Ovary (tissue), 9 donors: ENCODE measurements around the gene TTC23. TPM values are rescaled to one million over a fixed set of nuclear protein-coding genes. Genes with fewer than 3 reads are reported as not detected.
"Not testable (repeated sequence)": the region's sequence is repeated elsewhere in the genome, so short reads cannot be mapped to it uniquely, and the experiment has no call there.

Source experiments
- DNase-seq, 5 donors: peaks; one replicate each; pipeline ENCODE4 v3.0.0-alpha.2; 2019 to 2020
- H3K27ac ChIP-seq, 2 donors: fragments of 200-600 bp; one replicate each; pipeline versions ENCODE4 v1.5.1 to v1.8.0; 2019 to 2022
- H3K27me3 ChIP-seq: fragments of 200-600 bp; one replicate; pipeline ENCODE4 v1.8.0; 2022
- H3K36me3 ChIP-seq: fragments of 200-600 bp; sonication (generic); one replicate; pipeline ENCODE4 v1.5.1; 2019
- H3K4me1 ChIP-seq: one replicate; pipeline ENCODE4 v1.8.1; 2013; ENCODE audit warnings: mild to moderate bottlenecking, moderate library complexity; ENCODE audit not compliant: insufficient read depth
- H3K4me3 ChIP-seq: fragments of 200-600 bp; sonication (generic); one replicate; pipeline ENCODE4 v1.5.1; 2017
- H3K9me3 ChIP-seq, 2 donors: fragments of 200-600 bp in 1 of 2; sonication (generic) in 1 of 2; one replicate each; pipeline versions ENCODE4 v1.5.1 to v1.8.1; 2013 to 2019; ENCODE audit warnings: mild to moderate bottlenecking in 1 of 2, moderate library complexity in 1 of 2
- EP300 ChIP-seq: sonication (generic); formaldehyde crosslinking; IDR thresholded peaks from one replicate; pipeline ENCODE4 v1.6.1; 2017; ENCODE audit warnings: antibody characterized with exemption
- POLR2A ChIP-seq: fragments of 450-650 bp; IDR thresholded peaks from one replicate; pipeline ENCODE4 v1.6.1; 2017; ENCODE audit warnings: antibody characterized with exemption, mild to moderate bottlenecking, moderate library complexity
- WGBS, 3 donors: extraction: QIAGEN DNeasy Blood & Tissue Kit in 1 of 3; methylation state at CpG; one replicate each; pipeline versions ENCODE4 v1.1.5 to v1.1.7; 2013 to 2017; 5-methylcytosine and 5-hydroxymethylcytosine counted together
- intact Hi-C, 4 donors: fragments of 100-400 bp; cut with DNase I; formaldehyde crosslinking; loops; one replicate each; pipeline versions ENCODE4 v1.11.0 to v1.15.1; 2022 to 2023
- polyA plus RNA-seq, 2 donors: library from polyadenylated mRNA; stranded (reverse); fragments of 200-250 nt in 1 of 2; fragments of 350-450 nt in 1 of 2; fragmentation: Illumina TruSeq in 1 of 2; extraction: RNeasy Lipid Tissue Mini Kit (QIAGEN cat#74804) in 1 of 2; gene quantifications; one replicate each; pipeline ENCODE4 v1.2.3, GENCODE V29; 2013 to 2014
- total RNA-seq, 7 donors: library from RNA; depleted of rRNA in 2 of 7; stranded (reverse); fragments of >200 nt in 2 of 7; fragmentation: NEBNext Ultra II Directional in 3 of 7; extraction: Animal tissue kit (Norgen Biotek cat#: 25700) in 3 of 7; gene quantifications; one replicate each; pipeline versions ENCODE4 v1.1.0 to v1.2.4, GENCODE V29; 2016 to 2023
- TF ChIP-seq, protein P1 (sequence below), 3 donors: fragments of 450-650 bp in 2 of 3; fragments of 200-600 bp in 1 of 3; IDR thresholded peaks; one replicate each; pipeline versions ENCODE4 v1.5.1 to v1.8.0; 2016 to 2022; ENCODE audit warnings: antibody characterized with exemption in 3 of 3, mild to moderate bottlenecking in 1 of 3
- donor health status: DM: no; HTN: no; CAD: no; lungs with moderate emphysema.
- donor health status: DM: no; HTN: no; CAD: no.
- donor health status: Bipolar disorder and iron deficiency.
- donor health status: DM: yes; HTN: yes; CAD: no.
- donor health status: DM: no; HTN: no; CAD: no.
- donor health status: DM: yes; HTN: yes; CAD: no.

The TTC23 gene
- total and polyA plus RNA-seq, 9 donors, result 15.9 to 35.8 (median 25.8) TPM

DNA sequence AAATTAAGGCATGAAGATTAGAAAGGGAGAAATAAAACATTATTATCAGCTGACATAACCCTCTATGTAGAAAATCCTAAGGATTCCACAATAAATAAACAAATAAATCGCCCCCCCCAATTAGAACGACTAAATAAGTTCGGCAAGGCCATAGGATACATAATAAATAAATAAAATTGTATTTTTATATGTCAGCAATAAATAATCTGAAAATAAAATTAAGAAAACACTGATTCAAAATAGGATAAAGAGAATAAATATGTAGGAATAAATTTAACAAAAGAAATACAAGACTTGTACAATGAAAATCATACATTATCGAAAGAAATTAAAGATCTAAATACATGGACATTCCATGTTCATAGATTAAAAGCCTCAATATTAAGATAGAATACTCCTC is 5.1 kb downstream of the TTC23 start:
- no peaks in the 10 kb centered on the region for H3K9me3 ChIP-seq
- DNase-seq, result no peak
- 91% methylated on average over 4 of the region's 4 CpGs for WGBS, 3 donors
- TF ChIP-seq POLR2A (no peak), EP300 (no peak)
- TF ChIP-seq, protein P1, sequence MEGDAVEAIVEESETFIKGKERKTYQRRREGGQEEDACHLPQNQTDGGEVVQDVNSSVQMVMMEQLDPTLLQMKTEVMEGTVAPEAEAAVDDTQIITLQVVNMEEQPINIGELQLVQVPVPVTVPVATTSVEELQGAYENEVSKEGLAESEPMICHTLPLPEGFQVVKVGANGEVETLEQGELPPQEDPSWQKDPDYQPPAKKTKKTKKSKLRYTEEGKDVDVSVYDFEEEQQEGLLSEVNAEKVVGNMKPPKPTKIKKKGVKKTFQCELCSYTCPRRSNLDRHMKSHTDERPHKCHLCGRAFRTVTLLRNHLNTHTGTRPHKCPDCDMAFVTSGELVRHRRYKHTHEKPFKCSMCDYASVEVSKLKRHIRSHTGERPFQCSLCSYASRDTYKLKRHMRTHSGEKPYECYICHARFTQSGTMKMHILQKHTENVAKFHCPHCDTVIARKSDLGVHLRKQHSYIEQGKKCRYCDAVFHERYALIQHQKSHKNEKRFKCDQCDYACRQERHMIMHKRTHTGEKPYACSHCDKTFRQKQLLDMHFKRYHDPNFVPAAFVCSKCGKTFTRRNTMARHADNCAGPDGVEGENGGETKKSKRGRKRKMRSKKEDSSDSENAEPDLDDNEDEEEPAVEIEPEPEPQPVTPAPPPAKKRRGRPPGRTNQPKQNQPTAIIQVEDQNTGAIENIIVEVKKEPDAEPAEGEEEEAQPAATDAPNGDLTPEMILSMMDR (IDR thresholded peaks at IDR 0.05), result no peak
- H3K4me3 ChIP-seq, result no peak overlapping the region
- no peaks in the 10 kb centered on the region for H3K27me3 ChIP-seq
- intact Hi-C loops, result no loop called here
- H3K4me1 ChIP-seq, result peaks cover 5% of the 10 kb centered on the region
- H3K36me3 ChIP-seq, result no peaks in the 10 kb centered on the region
- no peak overlapping the region for H3K27ac ChIP-seq

DNA sequence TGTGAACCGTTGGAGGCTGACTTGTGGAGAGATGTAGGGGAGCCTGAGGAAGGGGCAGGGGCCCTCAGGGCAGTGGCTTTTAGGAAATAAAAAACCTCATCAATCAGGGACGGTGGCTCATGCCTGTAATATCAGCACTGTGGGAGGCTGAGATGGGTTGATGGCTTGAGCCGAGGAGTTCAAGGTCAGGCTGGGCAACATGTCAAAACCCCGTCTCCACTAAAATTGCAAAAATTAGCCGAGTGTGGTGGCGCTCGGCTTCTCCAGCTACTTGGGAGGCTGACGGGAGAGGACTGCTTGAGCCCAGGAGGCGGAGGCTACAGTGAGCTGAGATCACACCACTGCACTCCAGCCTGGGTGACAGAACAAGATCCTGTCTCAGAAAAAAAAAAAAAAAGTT is 7.6 kb downstream of the TTC23 start:
- Histone ChIP-seq H3K27ac (no peak overlapping the region), H3K9me3 (no peaks in the 10 kb centered on the region), H3K4me1 (no peaks in the 10 kb centered on the region), H3K4me3 (no peak overlapping the region), H3K36me3 (no peaks in the 10 kb centered on the region), H3K27me3 (no peaks in the 10 kb centered on the region)
- WGBS, 3 donors, result 66 to 77% (median 71%) methylated on average over 9 of the region's 9 CpGs
- DNase-seq, result no peak
- intact Hi-C loops, result no loop called here
- TF ChIP-seq POLR2A (no peak), EP300 (no peak)
- TF ChIP-seq, protein P1 (IDR thresholded peaks at IDR 0.05), result no peak

DNA sequence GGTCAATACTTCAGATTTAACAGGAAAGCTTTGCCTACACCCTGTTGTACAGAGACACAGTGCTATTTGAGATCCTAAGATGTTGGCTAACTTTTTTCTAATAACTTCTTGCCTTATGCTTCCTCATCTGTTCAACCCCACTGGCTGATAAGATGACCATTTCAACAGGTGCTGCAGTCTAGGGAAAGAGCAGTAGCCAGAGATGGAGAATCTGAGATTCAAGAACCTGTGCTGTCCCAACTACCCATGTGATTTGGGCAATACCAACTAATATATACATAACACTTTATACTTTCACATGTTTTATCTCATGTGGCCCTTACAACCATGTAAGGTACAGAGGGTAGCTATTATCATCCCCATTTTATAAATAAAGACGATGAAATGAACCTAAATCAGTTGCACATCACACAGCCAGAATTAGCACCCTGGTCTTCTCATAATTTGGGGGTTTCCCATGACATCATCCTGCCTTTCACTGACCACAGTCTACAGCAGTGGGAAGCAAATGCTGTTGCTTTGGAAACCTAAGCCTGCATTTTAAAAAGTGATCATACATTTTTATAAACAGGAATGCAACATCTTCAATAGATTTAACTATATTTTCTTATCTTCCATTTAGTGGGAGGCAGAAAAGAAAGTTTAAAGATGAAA is 9.7 kb downstream of the TTC23 start:
- H3K27me3 ChIP-seq, result no peaks in the 10 kb centered on the region
- no peak overlapping the region for H3K27ac ChIP-seq
- no peak for DNase-seq
- no peaks in the 10 kb centered on the region for H3K9me3 ChIP-seq
- no peak overlapping the region for H3K4me3 ChIP-seq
- intact Hi-C loops, result no loop called here
- TF ChIP-seq, protein P1 (IDR thresholded peaks at IDR 0.05), result no peak
- 77 to 85% (median 81%) methylated on average over 1 of the region's 1 CpG for WGBS, 3 donors
- no peaks in the 10 kb centered on the region for H3K36me3 ChIP-seq
- H3K4me1 ChIP-seq, result no peaks in the 10 kb centered on the region

DNA sequence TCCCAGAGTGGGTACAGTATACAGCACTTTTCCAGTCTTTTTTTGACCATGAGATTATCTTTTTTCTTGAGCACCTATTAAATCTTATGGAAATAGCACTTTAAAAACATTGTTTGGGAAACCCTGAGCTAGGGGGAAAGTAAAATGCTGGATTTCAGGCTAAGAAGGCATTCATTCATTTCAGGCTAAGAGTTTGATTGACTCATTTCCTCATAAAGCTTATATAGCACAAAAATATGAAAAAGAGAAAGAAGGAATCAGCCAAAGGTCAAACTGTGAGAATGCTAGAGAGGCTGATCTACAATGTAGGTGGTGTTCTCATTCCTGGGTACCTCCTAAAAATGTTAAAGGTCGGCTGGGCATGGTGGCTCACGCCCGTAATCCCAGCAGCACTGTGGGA is 10.5 kb downstream of the TTC23 start:
- intact Hi-C loops, result no loop called here
- DNase-seq, result no peak
- Histone ChIP-seq H3K4me3 (no peak overlapping the region), H3K27ac (no peak overlapping the region), H3K9me3 (no peaks in the 10 kb centered on the region), H3K36me3 (no peaks in the 10 kb centered on the region), H3K27me3 (no peaks in the 10 kb centered on the region), H3K4me1 (no peaks in the 10 kb centered on the region)
- TF ChIP-seq, protein P1 (IDR thresholded peaks at IDR 0.05), result no peak
- TF ChIP-seq EP300, result no peak
- TF ChIP-seq POLR2A, result no peak
- 92 to 97% (median 94%) methylated on average over 3 of the region's 3 CpGs for WGBS, 3 donors

DNA sequence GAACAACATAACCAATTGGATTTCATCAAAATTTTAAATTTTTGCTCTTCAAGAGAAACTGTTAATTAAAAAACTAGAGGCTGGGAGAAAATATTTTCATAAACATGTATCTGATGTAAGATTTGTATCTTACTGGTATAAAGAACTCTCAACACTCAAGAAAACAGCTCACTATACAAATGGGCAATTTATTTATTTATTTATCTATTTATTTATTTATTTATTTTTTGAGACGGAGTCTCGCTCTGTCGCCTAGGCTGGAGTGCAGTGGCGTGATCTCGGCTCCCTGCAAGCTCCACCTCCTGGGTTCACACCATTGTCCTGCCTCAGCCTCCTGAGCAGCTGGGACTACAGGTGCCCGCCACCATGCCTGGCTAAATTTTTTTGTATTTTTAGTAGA is 15.2 kb downstream of the TTC23 start:
- intact Hi-C loops, H3K27me3 ChIP-seq, H3K9me3 ChIP-seq, H3K4me1 ChIP-seq, H3K4me3 ChIP-seq, DNase-seq, H3K27ac ChIP-seq, H3K36me3 ChIP-seq: not testable (repeated sequence)
- 96 to 98% (median 96%) methylated on average over 6 of the region's 6 CpGs for WGBS, 3 donors
